Keratinocyte (primary cell): ENCODE results near the gene MALL. TPM values are rescaled to one million over a fixed set of nuclear protein-coding genes. Genes with fewer than 3 reads are reported as not detected.
"Not testable (repeated sequence)": the region's sequence is repeated elsewhere in the genome, so short reads cannot be mapped to it uniquely, and the experiment has no call there.

Experiments used
- DNase-seq: peaks from one replicate; pipeline ENCODE4 v3.0.0-alpha.2; 2011; ENCODE audit warnings: low read depth, missing footprints, low spot score
- FAIRE-seq: peaks from 2 replicates; lab custom pipeline; 2011; peaks lifted over from hg19 to GRCh38; lab: Jason Lieb, UNC
- H2AFZ ChIP-seq: 2 replicates; pipeline ENCODE4 v1.6.0; 2012; ENCODE audit warnings: low read length, control low read depth, inconsistent platforms; ENCODE audit not compliant: control insufficient read depth
- H3K27ac ChIP-seq: 2 replicates; pipeline ENCODE4 v1.5.1; 2011; ENCODE audit warnings: low read length; ENCODE audit not compliant: control insufficient read depth, insufficient read depth
- H3K27me3 ChIP-seq: 3 replicates; pipeline ENCODE4 v1.6.0; 2011; ENCODE audit warnings: low read length; ENCODE audit not compliant: control insufficient read depth, insufficient read depth; ENCODE audit errors: extremely low read depth
- H3K36me3 ChIP-seq, 2 experiments: 2 replicates in 1 of 2; 3 replicates in 1 of 2; pipeline ENCODE4 v1.5.1; 2011; ENCODE audit warnings: low read length in 2 of 2, mild to moderate bottlenecking in 1 of 2; ENCODE audit not compliant: control insufficient read depth in 2 of 2, insufficient read depth in 2 of 2; ENCODE audit errors: extremely low read depth in 1 of 2
- H3K4me1 ChIP-seq: 3 replicates; pipeline ENCODE4 v1.5.1; 2011; ENCODE audit warnings: low read length; ENCODE audit not compliant: control insufficient read depth, insufficient read depth; ENCODE audit errors: extremely low read depth
- H3K4me2 ChIP-seq: 3 replicates; pipeline ENCODE4 v1.6.0; 2011; ENCODE audit warnings: low read depth, low read length; ENCODE audit not compliant: control insufficient read depth, insufficient read depth; ENCODE audit errors: extremely low read depth
- H3K4me3 ChIP-seq, 3 experiments: fragments of 200-600 bp in 1 of 3; sonication (generic) in 1 of 3; 2 replicates in 2 of 3; 3 replicates in 1 of 3; pipeline ENCODE4 v1.5.1; 2011 to 2016; ENCODE audit warnings: low read length in 3 of 3, mild to moderate bottlenecking in 3 of 3, control low read depth in 2 of 3, inconsistent platforms in 1 of 3, low read depth in 1 of 3, mixed read lengths in 1 of 3, mixed run types in 1 of 3, moderate library complexity in 1 of 3; ENCODE audit not compliant: control insufficient read depth in 2 of 3, insufficient read depth in 2 of 3; ENCODE audit errors: extremely low read depth in 1 of 3
- H3K79me2 ChIP-seq: 2 replicates; pipeline ENCODE4 v1.6.0; 2012; ENCODE audit warnings: low read length; ENCODE audit not compliant: control insufficient read depth, insufficient read depth
- H3K9ac ChIP-seq: 3 replicates; pipeline ENCODE4 v1.6.0; 2011; ENCODE audit warnings: low read length; ENCODE audit not compliant: control insufficient read depth, insufficient read depth; ENCODE audit errors: extremely low read depth
- H3K9me1 ChIP-seq: 3 replicates; pipeline ENCODE4 v1.6.0; 2011; ENCODE audit warnings: low read length; ENCODE audit not compliant: control insufficient read depth, insufficient read depth; ENCODE audit errors: extremely low read depth
- H3K9me3 ChIP-seq: 2 replicates; pipeline ENCODE4 v1.5.1; 2012; ENCODE audit warnings: low read depth, low read length; ENCODE audit not compliant: control insufficient read depth
- H4K20me1 ChIP-seq: 3 replicates; pipeline ENCODE4 v1.6.0; 2011; ENCODE audit warnings: low read length; ENCODE audit not compliant: control insufficient read depth, insufficient read depth; ENCODE audit errors: extremely low read depth
- dilution Hi-C: fragments of 300-500 bp; cut with MboI; formaldehyde crosslinking; loops from one replicate; pipeline ENCODE4 v1.7.0; 2020; ENCODE audit warnings: low sequenced_read_pairs; ENCODE audit not compliant: extremely low pct_ligation_motif_present
- polyA plus RNA-seq, 5 experiments: library from polyadenylated mRNA; depleted of rRNA in 3 of 5; stranded (reverse) in 3 of 5; stranded (forward) in 1 of 5; unstranded in 1 of 5; fragments of >200 nt; gene quantifications; 1 replicate in 1 of 5; 2 replicates in 3 of 5; 3 replicates in 1 of 5; pipeline versions ENCODE4 v1.2.1 to v1.2.3, GENCODE V29; 2011 to 2012; ENCODE audit warnings: missing spikeins in 2 of 5, low read depth in 1 of 5, low replicate concordance in 1 of 5

MALL gene
- polyA plus RNA-seq, 1 donor (not counting 4 experiments of a cell fraction or from before 2014, with no cell fraction given) = 29.0 TPM

- dilution Hi-C loops, H3K27me3 ChIP-seq, FAIRE-seq: not testable (repeated sequence)
These were observed 47.5 kb downstream of the MALL start for GRCh38 chr2:110068153-110068552.

DNA sequence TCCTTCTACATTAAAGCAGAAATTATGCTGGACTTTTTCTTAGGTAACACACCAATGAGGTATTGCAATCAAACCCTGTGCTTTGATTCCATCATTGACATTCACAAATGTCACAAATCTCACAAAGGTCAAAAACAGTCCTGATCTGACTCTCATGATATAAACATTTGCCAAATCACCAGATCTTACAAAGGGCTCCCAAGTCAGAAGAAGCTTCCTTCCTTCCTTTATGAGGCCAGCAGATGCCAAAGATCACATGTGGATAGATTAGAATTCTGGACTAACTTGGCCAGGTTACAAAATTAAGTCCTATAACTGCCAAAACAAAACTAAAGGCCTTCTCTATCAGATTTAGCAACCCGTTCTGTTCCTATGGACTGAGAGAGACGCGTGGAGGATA, 53.3 kb downstream of the MALL start:
- H3K4me2 ChIP-seq, H3K9ac ChIP-seq, H3K27ac ChIP-seq, H2AFZ ChIP-seq, H3K9me3 ChIP-seq, H3K36me3 ChIP-seq, H3K4me1 ChIP-seq, H3K4me3 ChIP-seq, H3K79me2 ChIP-seq, H4K20me1 ChIP-seq, H3K9me1 ChIP-seq, H3K27me3 ChIP-seq, FAIRE-seq, dilution Hi-C loops, DNase-seq: not testable (repeated sequence)

More at GRCh38 chr2:110068153-110068552, 47.5 kb downstream of the MALL start:
- not testable (repeated sequence) for H3K9me1 ChIP-seq, H3K36me3 ChIP-seq, H3K9ac ChIP-seq, H3K4me1 ChIP-seq, DNase-seq, H3K4me2 ChIP-seq, H3K79me2 ChIP-seq, H3K9me3 ChIP-seq, H4K20me1 ChIP-seq, H2AFZ ChIP-seq, H3K4me3 ChIP-seq, H3K27ac ChIP-seq

GRCh38 chr2:110060550-110060949, 55.1 kb downstream of the MALL start:
- H3K4me3 ChIP-seq, H4K20me1 ChIP-seq, H3K4me1 ChIP-seq, DNase-seq, H2AFZ ChIP-seq, H3K9me1 ChIP-seq, H3K79me2 ChIP-seq, H3K9ac ChIP-seq, H3K4me2 ChIP-seq, H3K9me3 ChIP-seq, H3K27ac ChIP-seq, H3K36me3 ChIP-seq, dilution Hi-C loops, FAIRE-seq, H3K27me3 ChIP-seq: not testable (repeated sequence)

GRCh38 chr2:110059694-110060358, 55.8 kb downstream of the MALL start:
- not testable (repeated sequence) for H3K36me3 ChIP-seq, FAIRE-seq

DNA sequence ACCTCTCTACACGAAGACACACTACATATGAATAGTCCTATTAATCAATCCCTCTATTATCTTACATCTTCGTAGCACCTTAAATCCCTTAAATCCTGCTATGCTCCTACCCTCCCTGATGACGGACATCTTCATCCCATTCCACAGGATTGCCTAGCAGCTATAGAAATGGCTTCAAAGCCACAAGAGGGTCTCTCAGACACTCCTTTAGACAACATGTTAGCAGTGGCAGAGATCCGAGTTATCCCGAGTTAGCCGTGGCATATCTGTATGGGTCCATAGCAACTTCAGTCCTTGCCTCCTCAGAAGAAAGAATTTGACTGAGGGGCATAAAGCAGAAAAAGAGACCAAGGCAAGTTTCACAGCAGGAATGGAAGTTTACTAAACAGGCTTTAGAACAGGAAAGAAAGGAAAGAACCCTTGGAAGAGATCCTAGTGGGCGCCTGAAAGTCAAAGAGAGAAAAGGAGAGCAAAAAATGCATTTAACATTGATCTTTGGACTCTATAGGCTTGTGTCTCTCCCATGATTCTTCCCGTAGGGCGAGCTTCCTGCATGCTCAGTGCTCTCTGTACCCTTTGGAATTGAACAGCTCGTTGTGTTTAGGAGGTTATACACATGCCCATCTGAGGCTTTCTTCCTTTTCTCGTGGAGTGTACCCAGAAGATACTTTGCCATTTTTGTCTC, 56.5 kb downstream of the MALL start:
- H3K9me1 ChIP-seq, H4K20me1 ChIP-seq, H3K27me3 ChIP-seq, FAIRE-seq, H3K79me2 ChIP-seq, DNase-seq, H3K4me2 ChIP-seq, H2AFZ ChIP-seq, dilution Hi-C loops, H3K27ac ChIP-seq, H3K36me3 ChIP-seq, H3K4me1 ChIP-seq, H3K4me3 ChIP-seq, H3K9me3 ChIP-seq, H3K9ac ChIP-seq: not testable (repeated sequence)

More at GRCh38 chr2:110059694-110060358, 55.8 kb downstream of the MALL start:
- H4K20me1 ChIP-seq, dilution Hi-C loops, H3K9me1 ChIP-seq, DNase-seq, H3K27ac ChIP-seq, H3K9ac ChIP-seq, H3K4me2 ChIP-seq, H3K27me3 ChIP-seq, H3K9me3 ChIP-seq, H3K79me2 ChIP-seq, H3K4me1 ChIP-seq, H3K4me3 ChIP-seq, H2AFZ ChIP-seq: not testable (repeated sequence)
